OCI-LY1 (cell line): Measurements from ENCODE around the gene CEP250.

ENCODE experiments used
- CTCF ChIP-seq: fragments of 200-600 bp; sonication (generic), shearing (Covaris generic); IDR thresholded peaks from 2 replicates; pipeline ENCODE4 v1.5.1; 2017; ENCODE audit warnings: mild to moderate bottlenecking, antibody characterized with exemption, low read length, moderate library complexity, mixed read lengths
- EZH2 ChIP-seq: fragments of 200-600 bp; sonication (generic), shearing (Covaris generic); IDR thresholded peaks from 2 replicates; pipeline ENCODE4 v1.8.0; 2017; ENCODE audit warnings: borderline replicate concordance, mixed run types, mild to moderate bottlenecking, antibody characterized with exemption, low read length, moderate library complexity, mixed read lengths

- no peak for TF ChIP-seq CTCF
- TF ChIP-seq EZH2 = no peak
Measured at GRCh38 chr20:35514371-35514932, 59.1 kb downstream of the CEP250 start.
